DMS 273 (cell line): ENCODE data around the gene OXLD1.

Source experiments
- DNase-seq: peaks from one replicate; lab custom pipeline; 2025; ENCODE audit not compliant: unreplicated experiment; lab: John Stamatoyannopoulos, UW

The OXLD1 gene

GRCh38 chr17:81655378-81656117, 10.9 kb downstream of the OXLD1 start:
- no peak for DNase-seq

DNA sequence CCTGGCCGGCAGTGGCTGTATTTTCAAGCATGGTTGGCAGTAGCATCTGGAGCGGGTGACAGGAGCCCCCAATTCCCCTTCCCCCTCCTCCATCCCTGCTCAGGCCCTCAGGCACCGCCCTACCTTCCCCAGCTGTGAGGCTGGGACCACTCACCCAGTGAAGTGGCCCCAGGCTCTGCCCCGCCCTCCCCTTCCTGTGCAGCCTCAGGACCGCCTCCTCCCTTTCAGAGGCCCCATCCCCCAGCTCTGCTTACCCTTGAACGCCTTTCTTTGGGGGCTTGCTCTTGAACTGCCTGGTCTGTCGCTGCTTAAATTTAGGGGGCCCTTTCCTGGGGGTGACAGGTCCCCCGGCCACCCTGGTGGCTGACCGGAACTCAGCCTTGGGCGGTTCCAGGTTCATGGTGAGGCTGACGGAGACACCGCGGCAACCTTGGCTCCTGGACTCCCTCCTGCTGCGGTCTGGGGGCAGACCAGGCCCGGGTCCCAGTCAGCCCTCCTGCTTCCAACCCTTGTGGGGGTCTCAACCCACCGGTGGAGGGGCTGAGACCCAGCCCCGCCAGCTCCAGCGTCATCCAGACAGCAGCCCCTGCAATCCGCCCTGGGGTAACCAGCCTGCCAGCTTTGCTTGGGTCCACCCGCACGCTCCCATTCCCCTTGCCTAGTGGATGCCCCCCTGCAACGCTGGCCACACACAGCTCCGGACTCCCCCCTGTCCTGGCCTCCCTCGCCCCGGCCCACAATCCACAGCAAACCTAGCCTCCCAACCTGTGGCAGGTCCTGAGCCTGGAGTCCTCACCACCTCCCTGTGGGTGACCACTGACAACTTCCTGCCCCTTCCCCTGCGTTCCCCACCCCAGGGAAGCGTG, 13.3 kb downstream of the OXLD1 start:
- no peak for DNase-seq

DNA sequence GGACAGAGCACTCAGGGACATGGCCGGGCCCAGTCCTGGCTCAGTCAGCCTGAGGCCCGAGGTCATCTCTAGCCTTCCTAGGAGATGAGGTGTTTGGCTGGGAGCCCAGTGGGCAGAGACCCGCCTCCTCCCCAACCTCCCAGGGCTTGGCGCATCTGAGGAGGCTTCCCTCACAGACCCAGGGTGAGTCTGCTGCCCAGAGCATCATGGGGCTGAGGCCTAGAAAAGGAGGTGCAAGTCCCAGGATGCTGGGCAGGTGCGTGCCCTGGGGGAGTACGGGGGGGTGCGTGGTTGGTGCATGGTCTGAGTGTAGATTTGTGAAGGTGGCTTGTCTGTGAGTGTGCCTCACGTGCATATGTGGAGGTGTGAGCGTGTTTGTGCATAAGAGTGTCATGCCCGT, 14.7 kb downstream of the OXLD1 start:
- DNase-seq, result peak; percentile 44

GRCh38 chr17:81650951-81651350, 15.5 kb downstream of the OXLD1 start:
- peak; percentile 28 for DNase-seq

GRCh38 chr17:81648707-81649085, 17.7 kb downstream of the OXLD1 start:
- no peak for DNase-seq

DNA sequence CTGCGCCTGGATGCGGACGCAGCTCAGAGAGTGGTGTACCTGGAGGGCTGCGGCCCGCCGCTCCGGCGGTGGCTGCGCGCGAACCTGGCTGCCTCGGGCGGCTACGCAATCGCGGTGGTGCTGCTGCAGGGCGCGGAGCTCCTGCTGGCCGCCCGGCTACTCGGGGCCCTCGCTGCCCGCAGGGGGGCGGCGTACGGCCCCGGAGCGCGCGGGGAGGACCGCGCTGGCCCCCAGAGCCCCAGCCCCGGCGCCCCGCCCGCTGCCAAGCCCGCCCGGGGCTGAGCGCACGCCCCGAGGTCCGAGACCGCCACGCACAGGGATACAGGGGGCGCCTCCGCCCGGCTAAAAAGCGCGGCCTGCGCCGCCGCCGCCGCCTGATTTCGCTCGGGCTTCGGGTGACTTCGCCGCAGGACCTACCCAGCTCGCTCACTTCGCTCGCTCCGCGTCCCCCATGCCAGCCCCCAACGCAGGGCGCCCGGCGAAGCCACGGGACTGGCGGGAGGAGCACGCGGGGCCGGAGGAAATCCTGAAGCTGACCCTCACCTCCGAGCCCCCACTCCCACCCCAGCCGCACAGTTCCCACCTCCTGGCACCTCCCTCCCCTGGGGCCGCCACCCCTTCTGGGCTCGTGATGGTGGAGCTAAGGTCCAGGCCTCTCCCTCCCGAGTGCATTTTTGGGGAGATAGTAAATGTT, 18.2 kb downstream of the OXLD1 start:
- peak; percentile 30 for DNase-seq

DNA sequence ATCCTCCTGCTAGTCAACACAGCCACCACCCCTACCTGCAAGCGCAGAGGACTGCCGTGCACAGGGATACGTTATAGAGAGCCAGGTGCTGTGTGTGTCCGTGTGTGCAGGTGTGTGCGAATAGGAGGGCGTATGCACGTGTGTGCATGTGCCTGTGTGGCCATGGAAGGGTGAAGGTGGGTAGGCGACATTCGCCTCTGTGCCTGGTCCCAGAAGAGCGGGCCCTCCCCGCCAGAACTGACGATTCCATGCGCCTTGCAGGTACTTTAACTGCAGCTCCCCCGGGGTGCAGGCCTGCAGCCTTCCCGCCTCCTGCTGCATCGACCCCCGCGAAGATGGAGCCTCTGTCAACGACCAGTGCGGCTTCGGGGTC, 18.8 kb downstream of the OXLD1 start:
- DNase-seq, result no peak

- no peak for DNase-seq
These were observed 19.4 kb downstream of the OXLD1 start for GRCh38 chr17:81646869-81647600.

DNA sequence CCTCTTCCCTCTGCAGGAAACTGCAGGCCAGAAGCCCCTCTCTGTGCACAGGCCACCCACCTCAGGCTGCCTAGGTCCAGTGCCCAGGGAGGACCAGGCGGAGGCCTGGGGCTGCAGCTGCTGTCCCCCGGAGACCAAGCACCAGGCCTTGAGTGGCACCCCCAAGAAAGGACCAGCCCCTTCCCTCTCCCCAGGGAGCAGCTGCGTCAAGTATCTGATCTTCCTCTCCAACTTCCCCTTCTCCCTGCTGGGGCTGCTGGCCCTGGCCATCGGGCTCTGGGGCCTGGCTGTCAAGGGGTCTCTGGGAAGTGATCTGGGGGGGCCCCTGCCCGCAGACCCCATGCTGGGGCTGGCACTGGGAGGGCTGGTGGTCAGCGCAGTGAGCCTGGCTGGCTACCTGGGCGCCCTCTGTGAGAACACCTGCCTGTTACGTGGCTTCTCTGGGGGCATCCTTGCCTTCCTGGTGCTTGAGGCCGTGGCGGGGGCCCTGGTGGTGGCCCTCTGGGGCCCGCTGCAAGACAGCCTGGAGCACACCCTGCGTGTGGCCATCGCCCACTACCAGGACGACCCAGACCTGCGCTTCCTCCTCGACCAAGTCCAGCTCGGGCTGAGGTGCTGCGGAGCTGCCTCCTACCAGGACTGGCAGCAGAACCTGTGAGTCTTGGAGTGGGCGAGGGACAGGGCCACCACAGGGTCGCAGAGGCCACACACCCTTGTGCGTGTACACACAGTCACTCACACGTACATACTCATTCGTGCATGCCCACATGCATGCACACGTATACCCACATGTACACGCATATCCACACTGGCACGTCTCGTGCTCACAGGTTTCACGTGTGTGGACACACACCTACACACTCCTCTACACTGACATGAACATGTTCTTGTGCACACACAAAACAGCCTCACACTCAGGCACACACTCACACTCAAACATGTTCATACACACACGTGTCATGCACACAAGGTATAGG, 21.1 kb downstream of the OXLD1 start:
- DNase-seq, result no peak

GRCh38 chr17:81644496-81644895, 21.9 kb downstream of the OXLD1 start:
- DNase-seq, result no peak

DNA sequence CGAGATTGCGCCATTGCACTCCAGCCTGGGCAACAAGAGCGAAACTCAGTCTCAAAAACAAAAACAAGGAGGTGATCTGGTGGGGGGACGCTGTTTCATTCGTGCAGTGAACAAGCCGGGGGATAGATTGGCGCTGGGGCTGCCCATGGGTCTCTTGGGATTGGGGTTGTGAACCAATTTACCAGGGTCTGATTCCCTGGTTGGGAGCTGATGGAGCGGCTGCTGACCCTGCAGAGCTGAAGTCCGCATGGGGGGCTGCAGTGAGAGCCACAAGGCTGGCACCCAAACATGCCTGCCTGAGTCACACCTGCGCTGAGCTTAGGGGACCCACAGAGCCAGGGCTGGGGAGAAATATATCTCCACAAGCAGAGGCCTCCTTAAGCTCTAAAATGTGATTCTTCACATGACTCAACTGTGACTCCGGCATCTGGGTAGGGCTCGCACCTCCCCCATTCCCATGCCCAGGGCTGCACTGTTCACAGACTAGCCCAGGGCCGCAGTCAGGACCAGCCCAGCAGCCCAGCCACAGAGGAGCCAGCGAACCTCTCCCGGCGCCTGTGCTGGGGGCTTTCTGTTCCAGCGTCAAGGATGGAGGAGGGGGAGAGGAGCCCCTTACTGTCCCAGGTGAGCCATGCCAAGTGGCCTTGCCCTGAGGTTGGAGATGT, 24.4 kb downstream of the OXLD1 start:
- DNase-seq, result no peak

- no peak for DNase-seq
These were observed 26.4 kb downstream of the OXLD1 start for GRCh38 chr17:81640011-81640410.

DNA sequence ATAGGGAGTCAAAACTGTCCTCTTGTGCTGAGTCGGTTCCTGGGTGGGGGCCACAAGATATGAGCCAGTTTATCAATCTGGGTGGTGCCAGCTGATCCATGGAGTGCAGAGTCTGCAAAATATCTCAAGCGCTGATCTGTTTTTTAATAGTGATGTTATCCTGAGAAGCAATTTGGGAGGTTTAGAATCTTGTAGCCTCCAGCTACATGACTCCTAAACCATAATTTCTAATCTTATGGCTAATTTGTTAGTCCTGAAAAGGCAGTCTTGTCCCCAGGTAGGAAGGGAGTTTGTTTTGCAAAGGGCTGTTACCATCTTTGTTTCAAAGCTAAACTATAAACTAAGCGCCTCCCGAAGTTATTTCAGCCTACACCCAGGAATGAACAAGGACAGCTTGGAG, 27.7 kb downstream of the OXLD1 start:
- no peak for DNase-seq

DNA sequence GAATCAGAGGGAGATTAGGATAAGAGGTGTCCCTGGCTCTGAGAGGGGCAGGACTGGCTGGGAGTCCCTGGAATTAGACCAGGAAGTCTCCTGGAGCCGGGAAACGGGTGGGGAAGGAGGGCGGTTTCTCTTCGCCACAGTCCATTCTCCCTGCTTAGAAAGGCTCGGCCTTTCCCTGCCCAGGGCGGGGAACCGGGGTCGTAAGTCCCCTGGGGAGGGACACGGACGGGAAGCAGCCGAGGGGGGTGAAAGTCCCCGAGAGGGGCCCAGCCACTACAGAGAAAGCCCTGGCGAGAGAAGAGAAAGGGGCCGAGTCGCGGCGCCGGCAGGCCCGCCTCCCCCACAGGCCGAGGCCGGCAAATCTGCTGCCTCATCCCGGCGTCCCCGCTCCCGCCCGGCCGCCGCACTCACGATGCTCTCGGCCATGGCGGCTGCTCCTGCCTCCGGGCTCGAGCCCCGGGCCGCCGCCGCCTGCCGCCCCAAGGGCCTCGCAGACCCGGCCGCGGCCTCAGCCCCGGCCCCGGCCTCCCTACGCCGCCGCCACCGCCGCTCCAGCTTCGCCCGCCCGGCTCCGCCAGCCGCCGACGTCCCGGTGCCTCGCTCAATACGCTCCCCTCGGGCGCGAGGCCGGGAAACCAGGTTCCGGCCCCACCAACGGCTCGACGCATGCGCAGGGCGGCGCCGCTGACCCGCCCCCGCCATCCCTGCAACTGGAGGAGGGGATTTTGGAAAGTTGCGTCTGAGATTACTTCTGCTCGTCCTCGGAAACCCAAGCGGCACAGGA, 29.7 kb downstream of the OXLD1 start, which contains the start of the genes NPLOC4 and TSPAN10:
TSS of gene NPLOC4 (minus strand) at position 608 of the 784 bp plus-strand sequence. CDS start at position 426, 182 bp downstream.
TSS of gene TSPAN10 (plus strand) at position 692 of the 784 bp plus-strand sequence. CDS start 5,217 bp downstream, outside the sequence.
- DNase-seq, result peak; percentile 95

- peak; percentile 75 for DNase-seq
These were observed 30.4 kb downstream of the OXLD1 start for GRCh38 chr17:81635973-81636504.

DNA sequence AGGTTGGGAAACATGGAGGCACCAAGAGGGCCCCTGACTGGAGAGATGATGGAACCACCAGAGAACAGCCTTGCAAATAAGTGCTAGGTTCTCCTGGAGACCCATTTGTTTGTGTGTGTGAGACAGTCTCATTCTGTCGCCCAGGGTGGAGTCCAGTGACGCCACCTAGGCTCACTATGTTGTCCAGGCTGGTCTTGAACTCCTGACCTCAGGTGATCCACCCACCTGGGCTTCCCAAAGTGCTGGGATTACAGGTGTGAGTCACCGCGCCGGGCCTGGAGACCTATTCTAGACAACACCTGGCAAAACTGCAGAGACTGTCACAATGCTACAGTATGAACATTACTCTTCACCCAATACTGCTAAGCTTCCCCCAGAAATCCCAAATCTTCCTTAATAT, 31.0 kb downstream of the OXLD1 start:
- DNase-seq, result no peak

DNA sequence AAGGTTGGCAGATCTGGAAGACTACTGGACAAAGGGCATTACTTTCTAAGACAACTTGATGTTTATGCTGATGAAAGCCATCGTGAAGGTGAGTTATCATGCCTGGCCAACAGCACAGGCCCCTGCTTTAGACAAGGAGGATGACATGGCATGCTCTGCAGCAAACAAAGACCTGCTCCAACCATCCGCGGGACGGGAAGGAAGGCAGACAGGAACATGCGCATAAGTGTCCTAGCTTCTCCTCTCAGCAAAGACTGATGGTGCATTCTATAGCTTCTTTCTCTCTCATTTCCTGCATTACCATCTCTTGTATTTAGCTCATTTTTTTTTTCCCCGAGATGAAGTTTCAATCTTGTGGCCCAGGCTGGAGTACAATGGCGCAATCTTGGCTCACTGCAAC, 34.9 kb downstream of the OXLD1 start:
- DNase-seq, result no peak

DNA sequence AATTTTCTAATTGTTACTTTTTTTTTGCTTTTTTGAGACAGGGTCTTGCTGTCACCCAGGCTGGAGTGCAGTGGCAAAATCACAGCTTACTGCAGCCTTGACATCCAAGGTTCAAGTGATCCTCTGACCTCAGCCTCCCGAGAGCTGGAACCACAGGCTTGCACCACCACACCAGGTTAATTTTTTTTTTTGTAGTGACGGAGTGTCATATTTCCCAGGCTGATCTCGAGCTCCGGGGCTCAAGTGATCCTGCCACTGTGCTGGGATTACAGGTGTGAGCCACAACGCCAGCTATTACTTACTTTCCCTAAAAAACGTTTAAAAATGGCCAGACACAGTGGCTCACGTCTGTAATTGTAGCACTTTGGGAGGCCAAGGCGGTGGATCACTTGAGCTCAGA, 36.1 kb downstream of the OXLD1 start:
- no peak for DNase-seq
